Astrocyte (in vitro differentiated cells and primary cell): ENCODE results near the gene GXYLT1. TPM values are rescaled to one million over a fixed set of nuclear protein-coding genes. Genes with fewer than 3 reads are reported as not detected.

Source experiments
- DNase-seq: peaks from one replicate; pipeline ENCODE4 v3.0.0-alpha.2; 2010; ENCODE audit warnings: low read depth
- FAIRE-seq: peaks from 2 replicates; lab custom pipeline; 2011; peaks lifted over from hg19 to GRCh38; lab: Jason Lieb, UNC
- H2AFZ ChIP-seq: 2 replicates; pipeline ENCODE4 v1.6.0; 2012; ENCODE audit warnings: low read depth, low read length, inconsistent platforms
- H3K27ac ChIP-seq: 2 replicates; pipeline ENCODE4 v1.5.1; 2011; ENCODE audit warnings: low read depth, low read length, inconsistent platforms
- H3K27me3 ChIP-seq: 2 replicates; pipeline ENCODE4 v1.6.0; 2011; ENCODE audit warnings: low read length, inconsistent platforms; ENCODE audit not compliant: insufficient read depth
- H3K36me3 ChIP-seq: 2 replicates; pipeline ENCODE4 v1.5.1; 2011; ENCODE audit warnings: low read length, inconsistent platforms; ENCODE audit not compliant: insufficient read depth
- H3K4me1 ChIP-seq: 2 replicates; pipeline ENCODE4 v1.5.1; 2011; ENCODE audit warnings: low read length, inconsistent platforms; ENCODE audit not compliant: insufficient read depth
- H3K4me2 ChIP-seq: 2 replicates; pipeline ENCODE4 v1.6.0; 2012; ENCODE audit warnings: low read length, inconsistent platforms
- H3K4me3 ChIP-seq: 2 replicates; pipeline ENCODE4 v1.5.1; 2011; ENCODE audit warnings: low read depth, mild to moderate bottlenecking, low read length, inconsistent platforms; ENCODE audit not compliant: insufficient read depth
- H3K79me2 ChIP-seq: 2 replicates; pipeline ENCODE4 v1.6.0; 2012; ENCODE audit warnings: mild to moderate bottlenecking, low read length, inconsistent platforms; ENCODE audit not compliant: insufficient read depth
- H3K9ac ChIP-seq: 2 replicates; pipeline ENCODE4 v1.6.0; 2012; ENCODE audit warnings: mild to moderate bottlenecking, low read length, inconsistent platforms
- H3K9me3 ChIP-seq: 2 replicates; pipeline ENCODE4 v1.5.1; 2012; ENCODE audit warnings: low read depth, mild to moderate bottlenecking, low read length, inconsistent platforms; ENCODE audit not compliant: insufficient read depth
- H4K20me1 ChIP-seq: 2 replicates; pipeline ENCODE4 v1.6.0; 2012; ENCODE audit warnings: low read length, inconsistent platforms; ENCODE audit not compliant: insufficient read depth
- H3K27ac Mint-ChIP-seq: one replicate; pipeline ENCODE4 v1.8.0; 2021; ENCODE audit warnings: mild to moderate bottlenecking, mixed read lengths; ENCODE audit not compliant: unreplicated experiment
- H3K27me3 Mint-ChIP-seq: one replicate; pipeline ENCODE4 v1.8.0; 2021; ENCODE audit warnings: low read depth, mixed read lengths; ENCODE audit not compliant: unreplicated experiment
- H3K36me3 Mint-ChIP-seq: one replicate; pipeline ENCODE4 v1.8.0; 2021; ENCODE audit warnings: low read depth, mixed read lengths; ENCODE audit not compliant: unreplicated experiment
- H3K4me1 Mint-ChIP-seq: one replicate; pipeline ENCODE4 v1.8.0; 2021; ENCODE audit warnings: low read depth, mixed read lengths; ENCODE audit not compliant: unreplicated experiment
- H3K4me3 Mint-ChIP-seq: one replicate; pipeline ENCODE4 v1.8.0; 2021; ENCODE audit warnings: mild to moderate bottlenecking, moderate library complexity, mixed read lengths; ENCODE audit not compliant: unreplicated experiment
- H3K9me3 Mint-ChIP-seq: one replicate; pipeline ENCODE4 v1.8.0; 2021; ENCODE audit warnings: mild to moderate bottlenecking, mixed read lengths; ENCODE audit not compliant: unreplicated experiment
- EZH2 ChIP-seq: IDR thresholded peaks from 2 replicates; pipeline ENCODE4 v1.6.1; 2012; ENCODE audit warnings: mild to moderate bottlenecking, low read length, inconsistent platforms; ENCODE audit not compliant: insufficient read depth
- total RNA-seq: library from RNA; stranded (reverse); gene quantifications from 2 replicates; pipeline ENCODE4 v1.2.1, GENCODE V29; 2021
- TF ChIP-seq, protein P1 (sequence below): IDR thresholded peaks from 2 replicates; pipeline ENCODE4 v1.5.1; 2011; ENCODE audit warnings: low read depth, mild to moderate bottlenecking, inconsistent platforms, low read length, moderate library complexity; ENCODE audit not compliant: insufficient read depth

Gene GXYLT1
- total RNA-seq, 1 donor from 2014 or later = 23.1 TPM

DNA sequence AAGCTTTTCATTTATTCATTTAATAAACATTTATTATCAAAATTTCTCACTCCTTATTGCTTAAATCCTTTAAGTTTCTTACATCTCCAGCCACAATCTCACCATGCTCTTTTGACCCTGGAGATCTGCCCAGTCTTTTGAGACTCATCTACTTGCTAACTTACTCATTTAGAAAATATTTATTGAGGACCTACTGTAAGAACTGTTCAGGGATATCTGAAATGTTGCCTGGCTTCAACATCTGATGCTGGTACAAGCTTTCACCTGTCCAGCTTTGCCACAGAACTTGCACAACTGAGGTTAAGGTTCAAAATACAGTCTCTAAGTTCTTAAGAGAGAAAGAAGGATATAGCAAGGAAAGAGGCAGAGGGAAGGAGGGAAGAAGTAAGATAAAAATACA, 17.5 kb upstream of the GXYLT1 start:
- Histone ChIP-seq H3K79me2 (no peaks in the 10 kb centered on the region), H3K9ac (no peak overlapping the region), H3K27me3 (no peaks in the 10 kb centered on the region), H3K9me3 (no peaks in the 10 kb centered on the region), H3K27ac (no peak overlapping the region), H4K20me1 (peaks cover 3% of the 10 kb centered on the region), H3K36me3 (peaks cover 3% of the 10 kb centered on the region), H3K4me1 (no peaks in the 10 kb centered on the region), H3K4me3 (no peak overlapping the region), H3K4me2 (no peak overlapping the region), H2AFZ (no peak overlapping the region)
- Mint-ChIP-seq H3K4me3 (no peak overlapping the region), H3K9me3 (no peaks in the 10 kb centered on the region), H3K4me1 (peaks cover 15% of the 10 kb centered on the region), H3K27me3 (no peaks in the 10 kb centered on the region), H3K27ac (no peak overlapping the region), H3K36me3 (no peaks in the 10 kb centered on the region)
- TF ChIP-seq EZH2 = no peak
- TF ChIP-seq, protein P1, sequence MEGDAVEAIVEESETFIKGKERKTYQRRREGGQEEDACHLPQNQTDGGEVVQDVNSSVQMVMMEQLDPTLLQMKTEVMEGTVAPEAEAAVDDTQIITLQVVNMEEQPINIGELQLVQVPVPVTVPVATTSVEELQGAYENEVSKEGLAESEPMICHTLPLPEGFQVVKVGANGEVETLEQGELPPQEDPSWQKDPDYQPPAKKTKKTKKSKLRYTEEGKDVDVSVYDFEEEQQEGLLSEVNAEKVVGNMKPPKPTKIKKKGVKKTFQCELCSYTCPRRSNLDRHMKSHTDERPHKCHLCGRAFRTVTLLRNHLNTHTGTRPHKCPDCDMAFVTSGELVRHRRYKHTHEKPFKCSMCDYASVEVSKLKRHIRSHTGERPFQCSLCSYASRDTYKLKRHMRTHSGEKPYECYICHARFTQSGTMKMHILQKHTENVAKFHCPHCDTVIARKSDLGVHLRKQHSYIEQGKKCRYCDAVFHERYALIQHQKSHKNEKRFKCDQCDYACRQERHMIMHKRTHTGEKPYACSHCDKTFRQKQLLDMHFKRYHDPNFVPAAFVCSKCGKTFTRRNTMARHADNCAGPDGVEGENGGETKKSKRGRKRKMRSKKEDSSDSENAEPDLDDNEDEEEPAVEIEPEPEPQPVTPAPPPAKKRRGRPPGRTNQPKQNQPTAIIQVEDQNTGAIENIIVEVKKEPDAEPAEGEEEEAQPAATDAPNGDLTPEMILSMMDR = no peak
- FAIRE-seq = peak; percentile 50
- DNase-seq = peak; percentile 48

DNA sequence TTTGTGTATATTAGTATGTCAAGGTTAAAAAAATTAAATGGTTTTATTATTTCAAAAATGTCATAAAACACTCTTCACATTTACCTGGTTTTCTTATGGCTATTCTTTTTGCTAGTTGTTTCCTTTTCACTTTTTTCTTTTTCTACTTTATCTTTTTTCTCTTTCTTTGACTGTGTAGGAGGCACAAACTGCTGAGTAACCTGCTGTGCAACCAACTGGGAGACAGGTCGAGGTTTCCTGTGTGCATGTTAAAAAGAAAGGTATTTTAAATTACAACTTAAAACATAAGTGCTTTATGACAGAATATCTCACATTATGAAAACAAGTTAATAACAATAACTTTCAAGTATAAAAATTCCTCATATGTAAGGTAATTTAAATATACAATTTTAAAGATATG, 16.9 kb upstream of the GXYLT1 start:
- H3K36me3 Mint-ChIP-seq = no peaks in the 10 kb centered on the region
- no peak overlapping the region for H3K27ac Mint-ChIP-seq
- Histone ChIP-seq H3K79me2 (no peaks in the 10 kb centered on the region), H3K9ac (no peak overlapping the region), H3K4me3 (no peak overlapping the region), H3K9me3 (no peaks in the 10 kb centered on the region), H3K4me1 (no peaks in the 10 kb centered on the region), H2AFZ (no peak overlapping the region), H3K36me3 (peaks cover 3% of the 10 kb centered on the region), H3K4me2 (no peak overlapping the region), H4K20me1 (peaks cover 3% of the 10 kb centered on the region), H3K27ac (no peak overlapping the region), H3K27me3 (no peaks in the 10 kb centered on the region)
- H3K4me1 Mint-ChIP-seq = peaks cover 15% of the 10 kb centered on the region
- FAIRE-seq = no peak
- H3K9me3 Mint-ChIP-seq = no peaks in the 10 kb centered on the region
- no peaks in the 10 kb centered on the region for H3K27me3 Mint-ChIP-seq
- DNase-seq = no peak
- H3K4me3 Mint-ChIP-seq = no peak overlapping the region
- no peak for TF ChIP-seq EZH2
- TF ChIP-seq, protein P1 = no peak

DNA sequence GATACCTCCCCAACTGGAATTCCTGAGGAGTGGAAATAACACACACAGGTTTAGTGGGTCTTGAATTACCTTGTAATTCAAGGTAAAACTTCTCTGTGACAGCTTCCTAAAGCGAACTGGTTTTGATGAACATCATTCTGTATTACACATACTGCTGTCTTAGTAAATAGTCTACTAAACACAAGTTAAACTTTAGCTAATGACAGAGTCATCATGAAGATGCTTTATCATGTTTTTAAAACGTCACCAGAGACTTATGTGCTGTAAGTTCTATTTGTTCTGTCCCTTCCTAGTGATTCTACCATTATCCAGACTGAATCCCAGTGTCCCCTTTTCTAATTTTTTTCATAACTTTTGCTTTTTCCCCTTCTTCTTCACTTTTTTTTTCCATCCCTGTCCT, 11.6 kb upstream of the GXYLT1 start:
- Mint-ChIP-seq H3K9me3 (no peaks in the 10 kb centered on the region), H3K27me3 (no peaks in the 10 kb centered on the region), H3K4me1 (peaks cover 1% of the 10 kb centered on the region), H3K4me3 (no peak overlapping the region), H3K27ac (peak overlapping the region; percentile 41), H3K36me3 (peaks cover 2% of the 10 kb centered on the region)
- no peak overlapping the region for H3K4me2 ChIP-seq
- TF ChIP-seq, protein P1 = no peak
- TF ChIP-seq EZH2 = no peak
- H3K9me3 ChIP-seq = no peaks in the 10 kb centered on the region
- no peak for FAIRE-seq
- no peak for DNase-seq
- H3K4me1 ChIP-seq = no peaks in the 10 kb centered on the region
- H3K79me2 ChIP-seq = no peaks in the 10 kb centered on the region
- no peak overlapping the region for H3K27ac ChIP-seq
- peaks cover 3% of the 10 kb centered on the region for H3K36me3 ChIP-seq
- H3K4me3 ChIP-seq = no peak overlapping the region
- no peak overlapping the region for H2AFZ ChIP-seq
- H4K20me1 ChIP-seq = no peaks in the 10 kb centered on the region
- no peak overlapping the region for H3K9ac ChIP-seq
- no peaks in the 10 kb centered on the region for H3K27me3 ChIP-seq
